Myocyte (in vitro differentiated cells): Measurements from ENCODE around the gene ACCSL. TPM values are rescaled to one million over a fixed set of nuclear protein-coding genes. Genes with fewer than 3 reads are reported as not detected.
A peak's percentile ranks its signal among the peaks of the same experiment; 100 is the strongest.

Source experiments
- DNase-seq: peaks from one replicate; pipeline ENCODE4 v3.0.0-alpha.2; 2012; ENCODE audit warnings: low read depth
- total RNA-seq: library from RNA; depleted of rRNA; stranded (reverse); fragments of >200 nt; gene quantifications from 2 replicates; pipeline ENCODE4 v1.2.3, GENCODE V29; 2014

The ACCSL gene
- total RNA-seq, 1 donor from 2014 or later = not detected

- DNase-seq = no peak
These were observed 2.1 kb downstream of the ACCSL start for GRCh38 chr11:44049832-44050231.

DNA sequence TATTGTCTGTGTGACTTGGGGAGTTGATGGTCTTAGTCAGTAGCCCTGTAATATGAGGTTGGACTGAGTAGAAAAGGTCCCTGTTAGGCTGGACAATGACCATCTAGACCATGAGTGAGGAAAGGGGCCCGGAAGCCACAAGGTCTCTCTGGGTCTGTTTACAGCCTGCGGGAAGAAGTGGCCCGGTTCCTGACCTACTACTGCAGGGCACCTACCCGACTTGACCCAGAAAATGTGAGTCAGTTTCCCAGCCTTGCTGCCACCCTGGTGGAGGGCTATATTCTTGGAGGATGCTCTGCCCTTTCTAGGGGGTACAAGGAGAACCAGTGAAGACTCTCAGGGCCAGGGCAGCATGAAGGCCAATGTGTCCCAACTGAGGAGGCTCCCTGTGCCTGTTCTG is 3.4 kb downstream of the ACCSL start:
- DNase-seq = no peak

- peak; percentile 3 for DNase-seq
These were observed 9.6 kb downstream of the ACCSL start for GRCh38 chr11:44057340-44057739.

GRCh38 chr11:44058275-44058674 is 10.5 kb downstream of the ACCSL start:
- no peak for DNase-seq

GRCh38 chr11:44065161-44065661 is 17.4 kb downstream of the ACCSL start:
- no peak for DNase-seq

DNA sequence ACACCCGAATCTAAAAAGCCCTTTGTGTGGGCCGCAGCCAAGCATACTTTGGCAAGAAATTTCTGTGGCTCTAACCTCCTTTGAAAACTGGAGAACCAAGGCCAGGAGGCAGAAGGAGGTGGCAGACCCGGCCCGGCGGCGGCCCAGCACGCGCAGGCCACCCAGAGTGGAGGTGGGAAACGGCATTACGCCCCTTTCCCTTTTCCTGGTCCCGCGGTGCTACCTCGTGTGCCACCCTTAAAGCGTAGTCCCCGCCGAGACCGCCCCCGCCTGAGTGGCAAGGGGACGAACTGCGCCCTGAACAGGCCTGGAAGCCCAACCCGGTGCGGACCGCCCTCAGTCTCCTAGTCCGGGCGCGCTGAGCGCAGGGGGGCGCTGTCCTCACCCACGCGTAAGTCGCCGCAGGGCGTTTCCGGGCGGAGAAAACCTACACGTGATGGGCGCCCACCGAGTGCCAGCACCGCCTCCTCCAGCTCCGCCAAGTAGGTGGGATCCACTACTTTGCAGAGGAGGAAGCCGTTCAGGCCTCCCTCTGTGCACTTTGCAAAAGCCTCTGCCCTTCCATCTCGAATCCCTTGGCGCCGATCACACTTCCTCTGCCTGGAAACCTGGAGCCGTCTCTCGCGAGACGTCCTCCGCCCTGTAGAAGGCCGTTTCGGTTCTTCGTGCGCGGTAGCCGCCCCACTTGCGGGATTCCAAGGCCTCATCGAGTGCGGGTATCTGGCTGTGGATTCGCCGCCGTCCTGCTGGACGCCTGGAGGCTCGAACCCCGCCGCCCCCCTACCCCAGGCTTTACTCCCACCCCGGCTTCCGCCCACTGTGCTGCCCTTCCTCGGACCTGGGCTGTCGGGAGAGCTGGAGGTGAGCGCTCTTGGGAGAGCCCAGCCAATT is 18.3 kb downstream of the ACCSL start, which contains the start of gene ACCS:
TSS of gene ACCS (plus strand) at position 430 of the 891 bp plus-strand sequence. CDS start 1,358 bp downstream, outside the sequence.
- peak; percentile 93 for DNase-seq

GRCh38 chr11:44066732-44067141 is 19.0 kb downstream of the ACCSL start:
- DNase-seq = no peak

DNA sequence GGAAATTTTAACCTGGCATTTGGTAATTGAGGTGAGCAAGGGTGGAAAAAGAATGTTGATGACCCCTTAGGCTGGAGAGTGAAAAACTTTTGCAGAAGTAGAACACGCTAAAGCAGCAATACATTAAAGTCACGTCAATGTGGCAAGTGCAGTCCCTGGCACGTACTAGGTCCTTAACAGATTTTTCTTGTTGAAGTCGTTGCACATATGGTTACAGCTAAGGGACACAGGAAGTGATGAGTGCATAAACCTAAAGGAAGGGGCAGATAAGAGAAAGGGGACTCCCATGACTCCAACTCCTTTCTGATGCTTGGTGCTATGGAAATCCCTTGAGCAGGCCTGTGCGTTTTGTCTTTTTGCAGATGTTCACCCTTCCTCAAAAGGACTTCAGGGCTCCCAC is 19.5 kb downstream of the ACCSL start:
- DNase-seq = no peak

DNA sequence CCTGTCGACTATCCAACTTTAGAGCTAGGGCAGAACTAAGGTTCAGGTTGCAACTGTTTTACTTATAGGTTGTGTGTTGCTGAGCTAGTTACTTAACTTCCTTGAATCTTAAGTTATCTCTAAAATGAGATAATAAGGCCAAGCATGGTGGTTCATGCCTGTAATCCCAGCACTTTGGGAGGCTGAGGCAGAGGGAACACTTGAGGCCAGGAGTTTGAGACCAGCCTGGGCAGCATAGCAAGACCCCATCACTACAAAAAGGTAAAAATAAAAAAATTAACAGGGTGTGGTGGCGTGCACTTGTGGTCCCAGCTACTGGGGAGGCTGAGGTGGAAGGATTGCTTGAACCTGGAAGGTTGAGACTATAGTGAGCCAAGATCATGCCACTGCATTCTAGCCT is 20.4 kb downstream of the ACCSL start:
- DNase-seq = no peak

GRCh38 chr11:44071157-44071556 is 23.4 kb downstream of the ACCSL start:
- no peak for DNase-seq

- no peak for DNase-seq
These were observed 25.2 kb downstream of the ACCSL start for GRCh38 chr11:44072757-44073658.

GRCh38 chr11:44078794-44079193 is 31.0 kb downstream of the ACCSL start:
- no peak for DNase-seq

- no peak for DNase-seq
These were observed 31.6 kb downstream of the ACCSL start for GRCh38 chr11:44079376-44079775.

- DNase-seq = no peak
These were observed 33.2 kb downstream of the ACCSL start for GRCh38 chr11:44080951-44081350.

DNA sequence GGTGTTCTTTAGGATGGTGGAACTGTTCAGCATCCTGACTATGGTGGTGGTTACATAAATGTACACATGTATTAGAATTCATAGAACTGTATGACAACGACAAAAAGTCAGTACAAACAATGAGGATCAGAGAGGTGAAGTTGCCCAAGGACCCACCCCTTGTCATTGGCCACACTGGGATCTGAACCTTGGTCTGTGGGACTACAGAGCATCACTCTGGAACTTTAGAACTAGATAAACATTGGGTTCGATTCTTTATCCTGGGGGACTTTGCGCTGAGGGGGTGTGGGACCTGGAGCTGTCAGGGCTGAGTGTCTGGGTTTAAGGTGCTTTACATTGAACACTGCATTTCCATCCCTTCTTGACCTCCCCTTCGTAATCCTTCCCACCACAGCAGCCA is 34.9 kb downstream of the ACCSL start:
- no peak for DNase-seq

- DNase-seq = no peak
These were observed 35.7 kb downstream of the ACCSL start for GRCh38 chr11:44083433-44083832.

- DNase-seq = no peak
These were observed 36.1 kb downstream of the ACCSL start for GRCh38 chr11:44083906-44084305.

DNA sequence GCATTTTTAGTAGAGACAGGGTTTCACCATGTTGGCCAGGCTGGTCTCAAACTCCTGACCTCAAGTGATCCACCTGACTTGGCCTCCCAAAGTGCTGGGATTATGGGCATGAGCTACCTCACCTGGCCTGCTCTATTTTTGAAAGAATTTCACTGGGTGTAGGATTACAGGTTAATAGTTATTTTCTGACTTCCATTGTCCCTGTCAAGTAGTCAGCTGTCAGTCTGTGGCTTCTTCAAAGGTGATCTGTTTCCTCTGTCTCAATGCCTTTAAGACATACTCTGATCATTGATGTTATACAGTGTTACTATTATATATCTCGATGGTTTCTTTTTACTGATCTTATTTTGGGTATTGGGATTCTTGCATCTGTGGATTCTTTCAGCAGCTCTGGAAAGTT is 37.5 kb downstream of the ACCSL start:
- DNase-seq = no peak

DNA sequence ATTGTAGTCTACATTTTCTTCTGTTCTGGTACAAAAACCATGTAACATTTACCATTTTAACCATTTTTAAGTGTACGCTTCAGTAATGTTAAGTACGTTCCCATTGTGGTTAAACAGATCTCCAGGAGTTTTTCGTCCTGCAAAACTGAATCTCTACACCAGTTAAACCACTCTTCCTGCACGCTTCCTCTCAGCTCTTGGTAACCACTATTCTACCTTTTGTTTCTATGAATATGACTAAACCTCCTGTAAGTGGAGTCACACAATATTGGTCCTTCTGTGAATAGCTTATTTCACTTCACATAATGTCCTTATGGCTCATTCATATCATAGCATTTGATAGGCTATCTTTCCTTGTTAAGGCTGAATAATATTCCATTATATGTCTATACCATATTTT is 40.6 kb downstream of the ACCSL start:
- DNase-seq = no peak

GRCh38 chr11:44088871-44089270 is 41.1 kb downstream of the ACCSL start:
- DNase-seq = no peak

DNA sequence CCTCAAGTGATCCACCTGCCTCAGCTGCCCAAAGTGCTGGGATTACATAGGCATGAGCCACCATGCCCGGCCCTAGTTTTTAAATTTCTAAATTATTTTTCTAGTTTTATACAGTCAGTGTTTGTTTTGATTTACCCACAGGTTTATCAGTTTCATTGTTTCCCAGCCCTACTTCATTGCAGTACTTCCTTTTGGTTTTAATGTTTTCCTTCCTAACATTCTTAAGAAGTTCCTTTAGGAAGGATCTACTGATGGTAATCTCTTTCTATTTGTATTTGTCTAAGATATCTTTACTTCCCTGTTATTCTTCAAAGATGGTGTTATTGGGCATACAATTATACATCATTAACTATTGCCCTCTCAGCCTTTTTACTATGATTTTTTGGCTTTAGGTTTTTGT is 42.8 kb downstream of the ACCSL start:
- no peak for DNase-seq
